ENCODE data around the gene RAB8B. TPM values are rescaled to one million over a fixed set of nuclear protein-coding genes. Genes with fewer than 3 reads are reported as not detected.
A peak's percentile ranks its signal among the peaks of the same experiment; 100 is the strongest.
"Not testable (repeated sequence)": the region's sequence is repeated elsewhere in the genome, so short reads cannot be mapped to it uniquely, and the experiment has no call there.

RAB8B gene
- total and polyA plus RNA-seq, 2 experiments from 2014 or later: 5.1 to 12.4 TPM

GRCh38 chr15:63233667-63234423 is 44.4 kb downstream of the RAB8B start:
- peaks cover 6% of the 10 kb centered on the region for H3K4me1 ChIP-seq (ENCODE audit: low read depth)
- no peaks in the 10 kb centered on the region for H3K9me3 ChIP-seq (ENCODE audit: low read depth)
- TF ChIP-seq CTCF (IDR thresholded peaks at IDR 0.05; ENCODE audit: low read depth, low read length): no peak
- H3K36me3 ChIP-seq: no peaks in the 10 kb centered on the region
- H3K4me3 ChIP-seq: no peak overlapping the region
- H3K27me3 ChIP-seq: no peaks in the 10 kb centered on the region
- peak in 1 of 2 donors; percentile 89 for DNase-seq (ENCODE audit: low read depth in 1 of 2, low spot score in 1 of 2)
- H3K27ac ChIP-seq: no peak overlapping the region

- Histone ChIP-seq H3K9me3 (ENCODE audit: low read depth) (no peaks in the 10 kb centered on the region), H3K27me3 (no peaks in the 10 kb centered on the region), H3K4me3 (no peak overlapping the region), H3K36me3 (no peaks in the 10 kb centered on the region), H3K27ac (no peak overlapping the region), H3K4me1 (ENCODE audit: low read depth) (no peaks in the 10 kb centered on the region)
- peak in 1 of 2 donors; percentile 85 for DNase-seq (ENCODE audit: low read depth in 1 of 2, low spot score in 1 of 2)
- no peak for TF ChIP-seq CTCF (IDR thresholded peaks at IDR 0.05; ENCODE audit: low read depth, low read length)
These were observed 45.1 kb downstream of the RAB8B start for GRCh38 chr15:63234451-63234870.

- no peaks in the 10 kb centered on the region for H3K36me3 ChIP-seq
- H3K4me1 ChIP-seq (ENCODE audit: low read depth): no peaks in the 10 kb centered on the region
- H3K27me3 ChIP-seq: no peaks in the 10 kb centered on the region
- no peak overlapping the region for H3K27ac ChIP-seq
- H3K9me3 ChIP-seq (ENCODE audit: low read depth): no peaks in the 10 kb centered on the region
- peak in 1 of 2 donors; percentile 51 for DNase-seq (ENCODE audit: low read depth in 1 of 2, low spot score in 1 of 2)
- H3K4me3 ChIP-seq: no peak overlapping the region
- TF ChIP-seq CTCF (IDR thresholded peaks at IDR 0.05; ENCODE audit: low read depth, low read length): no peak
These were observed 46.9 kb downstream of the RAB8B start for GRCh38 chr15:63236272-63236671.

- H3K27me3 ChIP-seq; H3K9me3 ChIP-seq (ENCODE audit: low read depth); H3K36me3 ChIP-seq; H3K27ac ChIP-seq; H3K4me3 ChIP-seq; DNase-seq (ENCODE audit: low read depth in 1 of 2, low spot score in 1 of 2); H3K4me1 ChIP-seq (ENCODE audit: low read depth): not testable (repeated sequence)
These were observed 47.7 kb downstream of the RAB8B start for GRCh38 chr15:63237086-63237485.

GRCh38 chr15:63238171-63238570 is 48.8 kb downstream of the RAB8B start:
- Histone ChIP-seq H3K9me3 (ENCODE audit: low read depth) (no peaks in the 10 kb centered on the region), H3K36me3 (no peaks in the 10 kb centered on the region), H3K27me3 (no peaks in the 10 kb centered on the region), H3K27ac (no peak overlapping the region), H3K4me3 (no peak overlapping the region), H3K4me1 (ENCODE audit: low read depth) (no peaks in the 10 kb centered on the region)
- DNase-seq (ENCODE audit: low read depth in 1 of 2, low spot score in 1 of 2): no peak
- TF ChIP-seq CTCF (IDR thresholded peaks at IDR 0.05; ENCODE audit: low read depth, low read length): no peak

- Histone ChIP-seq H3K4me1 (ENCODE audit: low read depth) (no peaks in the 10 kb centered on the region), H3K27ac (no peak overlapping the region), H3K4me3 (no peak overlapping the region), H3K27me3 (no peaks in the 10 kb centered on the region), H3K9me3 (ENCODE audit: low read depth) (no peaks in the 10 kb centered on the region), H3K36me3 (no peaks in the 10 kb centered on the region)
- no peak for TF ChIP-seq CTCF (IDR thresholded peaks at IDR 0.05; ENCODE audit: low read depth, low read length)
- peak in 1 of 2 donors; percentile 83 for DNase-seq (ENCODE audit: low read depth in 1 of 2, low spot score in 1 of 2)
These were observed 49.4 kb downstream of the RAB8B start for GRCh38 chr15:63238796-63239195.

All from cardiac muscle cell (in vitro differentiated cells and primary cell).